IgD-negative memory B cell (primary cell): Measurements from ENCODE around the gene KCNK10. TPM values are rescaled to one million over a fixed set of nuclear protein-coding genes. Genes with fewer than 3 reads are reported as not detected.

Experiments
- H3K27ac Mint-ChIP-seq, 3 donors: one replicate each; pipeline ENCODE4 v1.8.0; 2020 to 2022; ENCODE audit warnings: mild to moderate bottlenecking in 3 of 3, mixed read lengths in 3 of 3, moderate library complexity in 1 of 3
- H3K27me3 Mint-ChIP-seq: one replicate; pipeline ENCODE4 v1.8.0; 2021; ENCODE audit warnings: mixed read lengths
- H3K36me3 Mint-ChIP-seq: one replicate; pipeline ENCODE4 v1.8.0; 2020; ENCODE audit warnings: mild to moderate bottlenecking, mixed read lengths
- H3K4me1 Mint-ChIP-seq, 3 donors: one replicate each; pipeline ENCODE4 v1.8.0; 2020 to 2022; ENCODE audit warnings: mixed read lengths in 3 of 3, mild to moderate bottlenecking in 1 of 3
- H3K4me3 Mint-ChIP-seq, 4 donors: one replicate each; pipeline ENCODE4 v1.8.0; 2020 to 2022; ENCODE audit warnings: mild to moderate bottlenecking in 4 of 4, mixed read lengths in 4 of 4, moderate library complexity in 3 of 4
- H3K9me3 Mint-ChIP-seq, 3 donors: one replicate each; pipeline ENCODE4 v1.8.0; 2020 to 2021; ENCODE audit warnings: mixed read lengths in 3 of 3, mild to moderate bottlenecking in 1 of 3
- polyA plus RNA-seq: library from polyadenylated mRNA; unstranded; fragments of 300-500 nt; fragmentation: Illumina TruSeq; gene quantifications from one replicate; pipeline ENCODE4 v1.2.3, GENCODE V29; 2021

KCNK10 gene
- polyA plus RNA-seq, 1 donor from 2014 or later: not detected

DNA sequence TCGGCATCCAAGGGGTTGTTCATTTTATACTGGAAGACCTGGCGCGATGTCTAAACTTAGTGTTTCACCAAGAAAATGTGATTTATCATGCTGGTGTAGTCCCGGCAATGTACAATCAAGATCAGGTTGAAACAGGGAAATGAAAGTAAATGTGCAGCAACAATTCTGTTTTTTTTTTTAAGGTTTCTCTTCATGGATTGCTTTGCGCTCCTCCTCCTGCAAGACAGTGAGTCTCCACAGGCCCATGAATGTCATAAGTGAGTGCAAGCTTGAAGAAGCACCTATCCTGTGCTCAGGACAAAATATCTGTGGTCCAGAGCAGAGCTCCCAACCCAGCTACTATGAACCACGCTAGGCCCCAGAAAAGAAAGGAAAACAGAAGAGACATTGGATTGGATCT is 143.4 kb downstream of the KCNK10 start:
- H3K27me3 Mint-ChIP-seq: no peaks in the 10 kb centered on the region
- peak overlapping the region in 2 of 4 donors; percentile 29 to 83 for H3K4me3 Mint-ChIP-seq
- peak overlapping the region in 1 of 3 donors; percentile 48 for H3K27ac Mint-ChIP-seq
- H3K4me1 Mint-ChIP-seq: peaks cover 18 to 30% (median 27%) of the 10 kb centered on the region in 3 donors
- H3K9me3 Mint-ChIP-seq: peaks cover 0 to 2% (median 0%) of the 10 kb centered on the region in 3 donors
- H3K36me3 Mint-ChIP-seq: no peaks in the 10 kb centered on the region

DNA sequence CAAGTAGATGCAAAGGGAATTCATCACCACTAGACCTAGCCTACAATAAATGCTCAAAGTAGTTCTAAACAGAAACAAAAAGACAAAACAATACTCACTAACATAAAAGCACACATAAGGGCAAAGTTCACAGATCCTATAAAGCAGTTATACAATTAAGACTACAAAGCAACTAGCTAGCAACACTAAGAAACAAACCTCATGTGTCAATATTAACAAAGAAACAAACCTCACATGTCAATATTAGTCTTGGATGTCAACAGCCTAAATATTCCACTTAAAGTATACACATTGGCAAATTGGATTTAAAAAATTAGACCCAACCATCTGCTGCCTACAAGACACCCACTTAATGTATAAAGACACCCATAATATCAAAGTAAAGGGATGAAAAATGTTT is 152.7 kb downstream of the KCNK10 start:
- Mint-ChIP-seq H3K9me3 (peaks cover 0 to 10% (median 1%) of the 10 kb centered on the region in 3 donors), H3K27me3 (peaks cover 8% of the 10 kb centered on the region), H3K4me1 (no peaks in the 10 kb centered on the region), H3K27ac (no peak overlapping the region), H3K4me3 (no peak overlapping the region), H3K36me3 (no peaks in the 10 kb centered on the region)

DNA sequence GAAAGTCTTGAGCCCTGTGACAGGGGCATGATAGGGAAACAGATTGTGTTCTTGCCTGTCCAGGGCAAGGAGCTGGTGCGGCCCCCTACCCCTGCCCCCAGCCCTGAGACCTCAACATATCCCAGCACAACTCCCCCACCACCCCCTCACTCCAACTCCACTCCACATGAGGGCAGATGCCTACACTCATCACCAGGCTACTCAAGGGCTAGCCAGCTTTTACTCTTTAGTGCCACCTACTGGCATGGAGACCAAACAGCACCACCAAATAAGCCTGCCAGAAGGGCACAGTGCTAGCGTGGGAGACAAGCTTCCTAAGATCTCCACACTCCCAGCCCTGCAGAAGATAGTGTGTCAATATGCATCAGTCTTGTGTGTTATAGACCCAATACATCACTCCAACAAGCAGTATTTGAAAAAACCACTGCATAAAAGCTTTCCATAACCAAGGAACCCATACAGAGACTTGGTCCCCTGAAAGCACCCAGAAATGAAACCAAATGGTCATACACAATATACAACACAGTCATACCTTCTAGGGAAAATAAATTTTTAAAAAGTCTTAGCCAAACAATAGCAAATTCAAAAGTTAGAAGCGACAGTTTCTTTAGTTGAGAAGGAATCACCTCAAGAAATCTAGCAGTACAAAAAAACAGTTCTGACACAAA is 154.4 kb downstream of the KCNK10 start:
- peaks cover 0 to 2% (median 1%) of the 10 kb centered on the region in 3 donors for H3K4me1 Mint-ChIP-seq
- peaks cover 0 to 6% (median 1%) of the 10 kb centered on the region in 3 donors for H3K9me3 Mint-ChIP-seq
- H3K36me3 Mint-ChIP-seq: no peaks in the 10 kb centered on the region
- H3K4me3 Mint-ChIP-seq: peak overlapping the region in 1 of 4 donors; percentile 67
- H3K27me3 Mint-ChIP-seq: peaks cover 12% of the 10 kb centered on the region
- no peak overlapping the region for H3K27ac Mint-ChIP-seq

DNA sequence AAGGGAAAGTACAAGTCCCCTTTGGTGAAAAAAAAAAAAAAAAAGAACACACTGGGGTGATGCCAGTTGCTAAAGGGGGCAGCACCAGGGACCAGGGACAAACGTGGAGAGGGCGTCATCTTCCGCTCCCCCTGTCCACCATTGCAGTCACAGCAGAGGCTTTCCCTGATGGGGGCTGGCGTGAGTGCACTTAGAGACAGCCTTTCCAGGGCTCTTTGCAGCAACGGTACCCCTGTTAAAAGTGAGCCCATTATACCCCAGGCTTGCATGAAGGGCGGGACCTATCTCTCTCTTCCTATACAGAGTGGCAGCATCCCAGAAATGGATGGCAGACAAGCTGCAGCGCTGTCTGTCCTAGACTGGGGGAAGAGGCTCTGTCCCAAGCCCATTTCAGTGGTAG is 155.0 kb downstream of the KCNK10 start:
- peaks cover 12% of the 10 kb centered on the region for H3K27me3 Mint-ChIP-seq
- H3K9me3 Mint-ChIP-seq: peaks cover 0 to 6% (median 1%) of the 10 kb centered on the region in 3 donors
- no peak overlapping the region for H3K4me3 Mint-ChIP-seq
- H3K36me3 Mint-ChIP-seq: no peaks in the 10 kb centered on the region
- peaks cover 0 to 2% (median 1%) of the 10 kb centered on the region in 3 donors for H3K4me1 Mint-ChIP-seq
- no peak overlapping the region for H3K27ac Mint-ChIP-seq

DNA sequence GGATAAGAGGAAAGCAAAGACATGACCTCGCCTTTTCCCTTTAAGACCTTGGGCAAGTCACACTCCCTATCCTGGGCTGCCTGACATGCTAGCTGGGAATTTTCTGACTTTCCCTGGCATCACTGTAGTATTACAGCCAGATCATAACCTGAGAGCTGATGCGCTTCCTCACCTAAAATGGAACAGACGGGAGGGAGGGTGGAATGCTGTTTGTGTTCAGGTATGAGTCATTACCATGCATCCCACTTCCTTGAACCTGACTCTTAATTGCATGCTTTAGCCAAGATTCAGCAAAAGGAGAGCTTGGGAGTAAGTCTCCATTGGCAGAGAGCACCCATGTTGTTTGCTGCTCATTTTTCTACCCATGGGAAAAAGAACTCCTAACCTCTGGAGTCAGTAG is 156.5 kb downstream of the KCNK10 start:
- H3K4me1 Mint-ChIP-seq: peaks cover 0 to 2% (median 1%) of the 10 kb centered on the region in 3 donors
- no peak overlapping the region for H3K4me3 Mint-ChIP-seq
- peaks cover 0 to 6% (median 1%) of the 10 kb centered on the region in 3 donors for H3K9me3 Mint-ChIP-seq
- H3K27me3 Mint-ChIP-seq: peaks cover 12% of the 10 kb centered on the region
- no peak overlapping the region for H3K27ac Mint-ChIP-seq
- no peaks in the 10 kb centered on the region for H3K36me3 Mint-ChIP-seq

DNA sequence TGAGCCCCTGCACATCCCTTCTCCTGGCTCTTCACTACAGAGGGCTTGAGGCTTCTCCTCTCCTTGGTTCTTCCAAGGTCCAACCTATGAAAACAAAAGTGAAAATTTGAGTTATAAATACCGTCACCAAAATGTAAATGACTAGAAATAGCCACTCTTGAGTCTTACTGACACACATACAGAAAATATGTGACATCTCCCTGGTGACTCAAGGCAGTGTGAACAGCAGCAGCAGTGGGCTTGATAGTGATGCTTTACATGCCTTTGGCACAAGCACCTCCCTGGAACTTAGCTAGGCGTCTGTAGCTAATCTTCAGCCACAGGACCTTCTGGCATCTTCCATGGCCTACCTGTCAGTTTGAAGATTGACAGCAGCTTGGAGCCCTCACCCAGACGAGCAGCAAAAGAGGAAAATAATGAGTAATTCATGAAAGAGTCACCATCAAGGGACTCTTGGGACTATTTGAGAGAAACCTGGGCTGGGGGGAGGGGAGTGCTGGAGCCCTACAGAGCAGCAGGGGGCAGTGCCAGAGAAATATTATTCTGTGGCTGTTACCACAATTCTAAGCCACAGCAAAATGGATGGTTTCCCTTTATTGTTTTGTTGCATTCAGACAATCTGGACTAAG is 158.0 kb downstream of the KCNK10 start:
- Mint-ChIP-seq H3K27me3 (peaks cover 5% of the 10 kb centered on the region), H3K4me1 (peaks cover 0 to 2% (median 1%) of the 10 kb centered on the region in 3 donors), H3K36me3 (no peaks in the 10 kb centered on the region), H3K9me3 (peaks cover 0 to 2% (median 1%) of the 10 kb centered on the region in 3 donors), H3K27ac (no peak overlapping the region), H3K4me3 (no peak overlapping the region)

DNA sequence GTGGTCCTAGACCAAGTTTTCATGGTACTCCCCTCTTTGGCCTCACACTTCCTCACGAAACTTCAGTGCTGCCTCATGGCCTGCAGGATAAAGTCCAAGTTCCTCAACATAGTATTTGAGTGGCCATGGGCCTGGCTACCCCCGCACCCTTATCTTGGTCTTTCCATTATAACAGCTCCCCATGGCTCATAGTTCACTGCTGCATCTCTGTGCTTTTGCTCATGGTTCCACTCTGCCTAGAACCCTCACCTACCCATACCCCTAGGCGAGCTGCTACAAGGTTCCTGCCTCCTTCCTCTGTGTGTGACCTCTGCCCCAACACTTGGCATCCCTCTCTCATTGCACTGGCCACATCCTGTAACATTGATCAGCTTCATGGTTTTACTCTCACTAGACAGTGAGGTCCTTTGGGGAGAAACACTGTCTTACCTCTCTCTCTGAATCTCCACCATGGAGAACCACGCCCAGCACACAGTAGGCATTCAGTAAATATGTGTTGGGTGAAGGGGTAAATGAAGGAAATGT is 159.3 kb downstream of the KCNK10 start:
- peaks cover 0 to 2% (median 1%) of the 10 kb centered on the region in 3 donors for H3K4me1 Mint-ChIP-seq
- peaks cover 7% of the 10 kb centered on the region for H3K27me3 Mint-ChIP-seq
- no peaks in the 10 kb centered on the region for H3K36me3 Mint-ChIP-seq
- H3K9me3 Mint-ChIP-seq: peaks cover 0 to 4% (median 0%) of the 10 kb centered on the region in 3 donors
- no peak overlapping the region for H3K4me3 Mint-ChIP-seq
- no peak overlapping the region for H3K27ac Mint-ChIP-seq

DNA sequence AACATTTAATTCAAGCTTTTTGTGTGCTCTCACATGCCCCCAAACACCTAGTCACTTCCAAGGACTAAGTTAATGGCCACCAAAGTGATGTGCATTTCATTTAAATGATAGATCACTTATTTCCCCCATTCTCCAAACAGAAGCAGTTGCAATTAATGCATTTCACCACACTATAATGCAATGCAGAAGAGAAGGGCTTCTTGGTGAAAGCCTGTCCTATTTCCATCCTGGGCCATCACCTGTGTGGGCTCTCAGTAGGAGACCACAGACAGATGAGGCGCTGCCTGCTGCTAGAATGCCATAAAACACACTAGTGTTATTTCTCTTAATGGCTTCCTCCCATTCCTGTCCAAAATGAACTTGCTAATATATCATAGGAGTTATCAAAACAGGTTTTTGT is 166.9 kb downstream of the KCNK10 start:
- Mint-ChIP-seq H3K4me1 (no peaks in the 10 kb centered on the region), H3K27ac (no peak overlapping the region), H3K27me3 (peaks cover 17% of the 10 kb centered on the region), H3K36me3 (no peaks in the 10 kb centered on the region), H3K4me3 (no peak overlapping the region), H3K9me3 (peaks cover 0 to 2% (median 0%) of the 10 kb centered on the region in 3 donors)

DNA sequence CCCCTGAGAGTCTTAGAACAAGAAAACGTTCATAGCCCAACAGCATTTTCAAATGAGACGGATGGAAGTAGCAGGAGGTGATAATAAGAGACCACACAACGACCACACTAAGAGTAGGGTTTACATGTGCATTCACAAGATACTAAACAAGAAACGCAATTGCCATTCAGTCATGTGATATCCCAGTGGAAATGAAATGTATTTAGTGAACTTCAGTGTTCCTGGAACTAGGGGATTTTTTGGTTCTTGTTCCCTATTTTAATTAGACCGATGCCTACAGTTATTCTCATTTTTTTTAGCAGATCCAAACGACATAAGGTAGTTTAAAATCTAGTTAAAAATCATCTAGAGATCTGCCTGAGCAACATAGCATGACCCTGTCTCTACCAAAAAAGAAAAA is 168.1 kb downstream of the KCNK10 start:
- H3K4me3 Mint-ChIP-seq: no peak overlapping the region
- peaks cover 0 to 2% (median 0%) of the 10 kb centered on the region in 3 donors for H3K9me3 Mint-ChIP-seq
- H3K36me3 Mint-ChIP-seq: no peaks in the 10 kb centered on the region
- peaks cover 17% of the 10 kb centered on the region for H3K27me3 Mint-ChIP-seq
- H3K4me1 Mint-ChIP-seq: no peaks in the 10 kb centered on the region
- H3K27ac Mint-ChIP-seq: no peak overlapping the region

DNA sequence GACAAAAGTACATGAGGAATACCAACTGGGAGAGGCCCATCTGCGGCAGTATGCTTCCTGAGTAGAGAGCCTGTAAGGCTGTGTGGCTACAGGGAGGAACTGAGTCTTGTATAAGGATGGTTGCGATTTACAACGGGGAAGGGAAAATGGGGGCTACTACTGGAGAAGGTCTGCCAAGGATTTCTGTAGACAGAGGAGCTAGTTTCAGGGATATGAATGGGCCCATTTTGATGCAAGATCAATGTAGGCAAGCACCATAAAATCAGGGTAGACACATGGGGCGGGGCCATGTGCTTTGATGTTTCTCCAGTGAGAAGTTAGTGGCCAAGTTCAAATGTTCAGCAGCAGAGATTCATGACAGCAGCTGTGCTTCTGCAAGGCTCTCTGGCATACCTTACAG is 168.7 kb downstream of the KCNK10 start:
- Mint-ChIP-seq H3K36me3 (no peaks in the 10 kb centered on the region), H3K27ac (no peak overlapping the region), H3K27me3 (peaks cover 17% of the 10 kb centered on the region), H3K9me3 (peaks cover 0 to 1% (median 0%) of the 10 kb centered on the region in 3 donors), H3K4me3 (no peak overlapping the region), H3K4me1 (no peaks in the 10 kb centered on the region)

DNA sequence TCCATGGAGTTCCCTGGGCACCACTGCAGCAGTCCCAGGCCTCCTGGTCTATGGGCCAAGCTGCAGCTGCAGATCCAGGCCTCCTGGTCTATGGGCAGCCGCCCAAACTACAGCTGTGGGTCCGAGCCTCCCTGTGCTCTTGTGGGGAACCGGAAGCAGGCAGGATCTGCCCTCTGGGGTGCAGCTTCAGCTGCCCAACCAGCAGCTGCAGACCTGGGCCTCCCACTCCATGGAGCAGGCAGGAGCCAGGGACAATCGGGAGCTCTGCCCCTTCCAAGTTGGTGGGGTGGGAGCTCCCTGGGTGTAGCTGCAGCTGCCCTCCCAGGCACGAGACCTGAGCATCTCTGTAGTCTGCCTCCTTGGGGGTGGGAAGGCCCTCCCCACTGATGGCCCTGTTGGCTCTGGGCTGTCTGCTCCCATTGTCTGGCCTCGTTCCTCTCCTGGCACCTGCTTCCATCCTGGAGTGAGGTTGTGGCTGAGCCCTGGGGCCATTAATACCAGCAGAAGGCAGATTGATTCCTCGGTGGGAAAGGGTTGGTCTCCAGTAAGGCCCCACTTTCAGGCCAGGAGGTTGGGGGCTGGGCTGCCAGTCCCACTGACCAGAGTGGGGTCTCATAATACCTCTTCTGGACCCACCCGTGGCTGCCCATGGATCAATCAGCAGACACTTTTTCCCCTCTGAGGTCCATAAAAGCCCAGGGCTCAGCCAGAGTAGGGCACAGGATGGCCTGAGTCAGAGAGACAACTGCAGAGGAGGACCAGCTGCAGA is 176.0 kb downstream of the KCNK10 start:
- H3K27me3 Mint-ChIP-seq: peaks cover 11% of the 10 kb centered on the region
- H3K36me3 Mint-ChIP-seq: no peaks in the 10 kb centered on the region
- no peaks in the 10 kb centered on the region for H3K4me1 Mint-ChIP-seq
- H3K4me3 Mint-ChIP-seq: no peak overlapping the region
- H3K9me3 Mint-ChIP-seq: no peaks in the 10 kb centered on the region
- no peak overlapping the region for H3K27ac Mint-ChIP-seq

DNA sequence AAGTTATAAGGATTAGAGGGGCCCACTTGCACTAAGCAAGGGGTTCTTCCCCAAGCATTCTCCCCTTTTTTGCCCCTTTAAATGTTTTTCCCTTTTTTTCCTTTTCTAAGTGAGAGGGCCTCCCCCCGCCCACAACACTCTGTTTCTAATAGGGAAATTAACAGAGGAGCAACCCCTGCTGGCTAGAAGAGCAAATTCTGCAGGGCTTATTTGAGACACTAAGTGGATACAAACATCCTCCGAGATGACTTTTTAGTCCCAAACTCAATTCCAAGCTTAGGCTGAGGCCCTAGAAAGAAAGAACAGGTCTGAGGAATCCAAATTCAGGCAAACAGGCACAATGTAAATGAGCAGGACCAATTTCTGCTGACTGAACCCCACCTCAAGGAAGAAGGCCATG is 179.3 kb downstream of the KCNK10 start:
- Mint-ChIP-seq H3K27me3 (peaks cover 3% of the 10 kb centered on the region), H3K4me1 (no peaks in the 10 kb centered on the region), H3K9me3 (no peaks in the 10 kb centered on the region), H3K36me3 (no peaks in the 10 kb centered on the region), H3K27ac (no peak overlapping the region), H3K4me3 (no peak overlapping the region)

DNA sequence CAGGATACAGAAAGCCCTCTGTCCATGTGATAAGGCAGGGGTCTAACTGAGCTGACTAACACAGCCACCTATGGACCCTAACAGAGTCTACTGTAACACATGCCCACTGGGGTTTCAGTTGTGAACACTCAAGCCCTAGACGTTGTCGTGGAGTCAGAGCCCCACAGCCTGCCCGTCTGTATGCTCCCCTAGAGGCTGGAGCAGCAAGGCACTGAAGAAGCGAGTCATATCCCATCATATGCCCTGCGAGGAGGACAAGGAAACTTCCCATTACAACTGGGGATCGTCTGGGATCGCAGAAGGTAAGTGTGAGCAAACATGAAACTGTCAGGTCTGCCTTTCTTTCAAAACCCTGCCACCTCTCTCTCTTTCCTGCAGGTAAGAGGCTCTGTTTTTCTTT is 180.1 kb downstream of the KCNK10 start:
- no peaks in the 10 kb centered on the region for H3K36me3 Mint-ChIP-seq
- no peaks in the 10 kb centered on the region for H3K9me3 Mint-ChIP-seq
- H3K27me3 Mint-ChIP-seq: peaks cover 3% of the 10 kb centered on the region
- no peak overlapping the region for H3K27ac Mint-ChIP-seq
- H3K4me3 Mint-ChIP-seq: no peak overlapping the region
- H3K4me1 Mint-ChIP-seq: no peaks in the 10 kb centered on the region

DNA sequence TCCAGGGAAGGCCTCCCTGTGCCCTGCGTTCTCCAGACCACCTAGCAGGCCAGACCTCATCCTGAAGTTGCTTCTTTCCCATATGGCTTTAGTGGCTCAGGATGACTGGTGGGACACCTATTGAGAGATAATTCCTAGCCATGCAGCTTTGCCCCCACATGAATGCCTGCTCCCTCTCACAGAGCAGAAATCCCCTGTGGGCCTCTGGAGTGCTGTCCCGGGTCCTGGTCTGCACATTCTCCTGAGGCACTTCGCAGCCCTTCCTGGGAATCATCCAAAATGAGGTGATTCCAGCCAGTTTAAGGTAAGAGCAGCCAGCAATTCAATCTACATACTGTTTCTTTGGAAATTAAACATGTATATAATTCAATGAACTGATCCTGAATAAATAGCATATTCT is 182.2 kb downstream of the KCNK10 start:
- no peaks in the 10 kb centered on the region for H3K9me3 Mint-ChIP-seq
- H3K27me3 Mint-ChIP-seq: peaks cover 1% of the 10 kb centered on the region
- no peak overlapping the region for H3K4me3 Mint-ChIP-seq
- H3K27ac Mint-ChIP-seq: no peak overlapping the region
- no peaks in the 10 kb centered on the region for H3K4me1 Mint-ChIP-seq
- no peaks in the 10 kb centered on the region for H3K36me3 Mint-ChIP-seq

DNA sequence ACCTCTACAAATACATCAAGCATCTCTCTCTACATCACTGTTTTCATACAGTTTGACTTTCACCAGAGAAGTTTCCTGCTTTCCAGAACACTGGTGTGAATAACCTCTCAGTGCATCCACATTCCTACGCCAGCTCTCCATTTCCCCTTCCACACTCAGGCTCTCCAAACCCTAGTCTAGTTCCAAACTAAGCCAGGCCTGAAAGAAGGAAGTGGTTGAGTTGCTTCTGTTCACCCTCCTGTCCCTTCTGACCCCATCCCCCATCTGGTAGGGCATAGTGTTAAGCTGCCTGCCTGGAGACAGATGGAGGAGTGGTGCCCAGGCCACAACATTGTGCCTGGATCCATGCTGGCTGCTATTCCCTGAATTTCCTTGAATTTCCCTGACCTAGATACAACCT is 185.7 kb downstream of the KCNK10 start:
- no peaks in the 10 kb centered on the region for H3K4me1 Mint-ChIP-seq
- no peak overlapping the region for H3K4me3 Mint-ChIP-seq
- H3K27ac Mint-ChIP-seq: peak overlapping the region in 1 of 3 donors; percentile 80
- H3K27me3 Mint-ChIP-seq: peaks cover 5% of the 10 kb centered on the region
- H3K9me3 Mint-ChIP-seq: peaks cover 4 to 11% (median 6%) of the 10 kb centered on the region in 3 donors
- no peaks in the 10 kb centered on the region for H3K36me3 Mint-ChIP-seq
